Measurements from ENCODE around the gene CFAP206. TPM values are rescaled to one million over a fixed set of nuclear protein-coding genes. Genes with fewer than 3 reads are reported as not detected.

Gene CFAP206
- total and polyA plus RNA-seq, 8 donors = 0.06 to 0.56 (median 0.14) TPM; not detected in 3

DNA sequence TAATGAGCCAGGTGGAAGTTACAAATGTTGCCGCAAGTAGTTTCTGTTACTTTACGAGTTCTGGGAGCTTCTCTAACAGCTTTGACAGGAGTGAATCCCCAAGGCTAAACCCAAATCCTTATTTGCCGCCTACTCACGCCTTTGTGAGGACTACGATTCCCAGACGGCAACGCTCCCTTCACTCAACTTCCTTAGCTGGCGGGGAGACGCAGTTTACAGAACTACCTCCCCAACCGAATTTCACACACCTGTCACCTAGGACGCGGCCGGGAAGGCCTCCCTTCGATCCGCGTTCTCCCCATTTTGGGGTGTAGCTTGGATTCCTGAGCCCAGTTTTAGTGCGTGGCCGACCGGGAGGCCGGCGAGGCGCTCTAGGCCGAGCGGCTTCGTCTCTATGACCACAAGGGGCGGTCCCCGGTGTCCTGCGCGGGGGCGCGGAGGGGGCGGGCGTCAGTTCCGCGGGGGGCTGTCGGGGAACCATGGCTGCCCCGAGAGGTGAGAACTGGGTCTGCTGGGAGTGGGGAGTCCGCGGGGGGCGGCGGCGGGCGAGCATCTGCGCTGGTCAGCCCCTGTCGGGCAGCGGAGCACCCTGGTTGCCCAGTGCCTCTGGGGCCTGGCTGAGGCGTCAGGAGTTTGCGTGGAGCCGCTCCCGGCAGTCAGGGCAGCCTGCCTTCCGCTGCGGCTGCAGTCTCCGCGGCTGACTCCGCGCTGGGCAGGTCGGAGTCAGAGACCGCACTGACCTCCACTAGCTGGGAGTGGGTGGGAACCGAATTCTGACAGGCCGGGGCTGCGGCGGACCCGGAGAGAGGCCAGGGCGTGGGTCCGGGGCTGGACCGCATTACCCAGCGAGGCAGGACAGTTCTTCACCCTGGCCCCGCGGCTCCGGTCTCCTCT, 65.0 kb downstream of the CFAP206 start, which contains the start of gene SLC35A1:
SLC35A1 (plus strand) TSS at position 450 of the 894 bp plus-strand sequence; CDS start at position 480, 30 bp downstream.
- H3K27me3 ChIP-seq = no peaks in the 10 kb centered on the region
- 0 to 1% methylated on average over 66 to 70 of the region's 70 CpGs for WGBS, 2 donors
- peak in 2 of 4 donors; percentile 7 to 24 for TF ChIP-seq CTCF (IDR thresholded peaks at IDR 0.05)
- peak within 1 kb of the TSS; percentile 70 to 88 (median 81) for H3K27ac ChIP-seq
- FAIRE-seq (no peak), DNase-seq (peak; percentile 77 to 93 (median 82)), ATAC-seq (peak; percentile 95 to 99 (median 98))
- intact Hi-C loops (cut with DNase I) = no loop called here
- H3K36me3 ChIP-seq = no peaks in the 10 kb centered on the region
- H3K9me3 ChIP-seq = no peaks in the 10 kb centered on the region
- H3K4me3 ChIP-seq = peak within 1 kb of the TSS; percentile 77 to 88 (median 86)
- H3K4me1 ChIP-seq = peaks cover 4 to 8% (median 7%) of the 10 kb centered on the region in 3 donors

DNA sequence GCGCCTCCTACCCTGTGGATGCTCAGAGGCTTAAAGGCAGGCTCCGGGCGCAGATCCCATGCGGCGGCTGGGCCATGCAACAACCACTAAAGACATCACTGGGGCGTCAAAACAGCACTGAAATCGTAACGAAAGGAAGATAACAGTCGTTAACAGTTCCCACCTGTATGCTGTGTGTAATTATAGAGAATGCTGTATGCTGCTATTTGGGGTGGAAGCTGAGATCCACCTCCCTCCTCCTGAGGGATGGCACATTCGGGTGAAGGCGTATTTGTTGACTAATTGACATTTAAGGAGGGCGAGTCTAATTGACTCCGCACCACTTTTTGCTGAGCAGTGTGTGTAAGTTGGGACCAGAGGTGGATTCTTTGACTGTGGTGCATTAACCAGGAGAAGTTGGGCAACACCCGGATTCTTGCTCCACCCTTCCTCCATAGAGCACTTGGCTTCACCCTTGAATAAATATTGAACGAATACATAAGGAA, 65.7 kb downstream of the CFAP206 start:
- H3K4me1 ChIP-seq = peaks cover 4 to 8% (median 7%) of the 10 kb centered on the region in 3 donors
- H3K27ac ChIP-seq = peak overlapping the region; percentile 70 to 88 (median 81)
- FAIRE-seq (no peak), ATAC-seq (peak; percentile 70 to 86 (median 80)), DNase-seq (peak in 1 of 6 donors; percentile 17)
- H3K9me3 ChIP-seq = no peaks in the 10 kb centered on the region
- 0 to 1% methylated on average over 15 of the region's 15 CpGs for WGBS, 2 donors
- H3K36me3 ChIP-seq = no peaks in the 10 kb centered on the region
- H3K27me3 ChIP-seq = no peaks in the 10 kb centered on the region
- peak overlapping the region; percentile 77 to 88 (median 86) for H3K4me3 ChIP-seq
- TF ChIP-seq CTCF (IDR thresholded peaks at IDR 0.05) = no peak
- intact Hi-C loops (cut with DNase I) = no loop called here

DNA sequence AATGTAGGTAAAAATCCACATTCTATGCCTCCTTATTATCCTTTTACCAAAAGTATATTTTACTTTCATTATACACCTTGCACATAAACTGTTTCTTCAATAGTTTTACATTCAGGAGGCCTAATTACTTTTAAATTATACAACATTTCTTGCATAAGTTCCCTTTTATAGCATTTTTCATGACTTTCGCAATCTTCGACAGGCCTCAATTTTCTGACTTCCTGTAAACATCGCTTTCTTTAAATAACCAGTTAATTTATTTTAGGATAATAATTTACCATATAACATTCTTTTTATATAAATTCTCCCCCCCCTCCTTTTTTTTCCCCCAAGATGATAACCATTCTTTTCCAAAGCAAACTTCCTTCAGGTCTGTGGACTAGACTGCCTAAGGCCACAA, 74.2 kb downstream of the CFAP206 start:
- FAIRE-seq = no peak
- H3K27me3 ChIP-seq = no peaks in the 10 kb centered on the region
- TF ChIP-seq CTCF (IDR thresholded peaks at IDR 0.05) = no peak
- H3K36me3 ChIP-seq = no peaks in the 10 kb centered on the region
- H3K4me3 ChIP-seq = no peak overlapping the region
- WGBS, 2 donors = 88 to 92% methylated on average over 3 of the region's 3 CpGs
- H3K4me1 ChIP-seq = no peaks in the 10 kb centered on the region
- intact Hi-C loops (cut with DNase I) = no loop called here
- no peak for DNase-seq
- no peak for ATAC-seq
- no peaks in the 10 kb centered on the region for H3K9me3 ChIP-seq
- no peak overlapping the region for H3K27ac ChIP-seq

- DNase-seq = no peak
- no peak for ATAC-seq
Measured at GRCh38 chr6:87482366-87482765, 74.6 kb downstream of the CFAP206 start.

More at GRCh38 chr6:87482366-87482765, 74.6 kb downstream of the CFAP206 start:
- WGBS, 2 donors = 74 to 78% methylated on average over 4 of the region's 4 CpGs
- no peaks in the 10 kb centered on the region for H3K4me1 ChIP-seq
- H3K27me3 ChIP-seq = no peaks in the 10 kb centered on the region
- no peaks in the 10 kb centered on the region for H3K9me3 ChIP-seq
- H3K27ac ChIP-seq = no peak overlapping the region
- intact Hi-C loops (cut with DNase I) = no loop called here
- no peaks in the 10 kb centered on the region for H3K36me3 ChIP-seq
- H3K4me3 ChIP-seq = no peak overlapping the region
- FAIRE-seq = no peak
- no peak for TF ChIP-seq CTCF (IDR thresholded peaks at IDR 0.05)
